Measurements from ENCODE around the gene EPN3.

Gene EPN3

GRCh38 chr17:50589095-50589705 lies 56.7 kb downstream of the EPN3 start:
- no peak for DNase-seq (ENCODE audit: low read depth, low spot score)

- DNase-seq (ENCODE audit: low read depth, low spot score) = no peak
Observed at GRCh38 chr17:50590946-50591737, 58.6 kb downstream of the EPN3 start.

- no peak for DNase-seq (ENCODE audit: low read depth, low spot score)
Observed at GRCh38 chr17:50593321-50593720, 60.8 kb downstream of the EPN3 start.

All from activated naive CD8-positive, alpha-beta T cell treated with anti-CD3 and anti-CD28 coated beads, Interleukin-2, amount 50 U/mL, for 16 hours (primary cell).